ENCODE measurements around the gene COL5A1. TPM values are rescaled to one million over a fixed set of nuclear protein-coding genes. Genes with fewer than 3 reads are reported as not detected.
"Not testable (repeated sequence)": the region's sequence is repeated elsewhere in the genome, so short reads cannot be mapped to it uniquely, and the experiment has no call there.

COL5A1 gene
- total RNA-seq, 1 experiment from 2014 or later, result 165 TPM

GRCh38 chr9:134700636-134701350 lies 59.2 kb downstream of the COL5A1 start:
- Histone ChIP-seq H3K4me3 (no peak overlapping the region), H3K36me3 (peaks cover 77% of the 10 kb centered on the region), H3K27me3 (replicated peaks) (no peaks in the 10 kb centered on the region), H3K27ac (no peak overlapping the region), H3K4me1 (replicated peaks) (no peaks in the 10 kb centered on the region), H3K9me3 (replicated peaks) (no peaks in the 10 kb centered on the region)
- DNase-seq (ENCODE audit: low read depth in 1 of 2, low spot score in 2 of 2), result no peak

- Histone ChIP-seq H3K36me3 (peaks cover 79% of the 10 kb centered on the region), H3K4me1 (replicated peaks) (0 out of 2 replicates have a peak, but pooled peaks cover 4% of the 10 kb centered on the region), H3K9me3 (replicated peaks) (no peaks in the 10 kb centered on the region), H3K27me3 (replicated peaks) (no peaks in the 10 kb centered on the region), H3K4me3 (no peak overlapping the region), H3K27ac (no peak overlapping the region)
- DNase-seq (ENCODE audit: low read depth in 1 of 2, low spot score in 2 of 2), result no peak
Measured at GRCh38 chr9:134701581-134702259, 60.1 kb downstream of the COL5A1 start.

DNA sequence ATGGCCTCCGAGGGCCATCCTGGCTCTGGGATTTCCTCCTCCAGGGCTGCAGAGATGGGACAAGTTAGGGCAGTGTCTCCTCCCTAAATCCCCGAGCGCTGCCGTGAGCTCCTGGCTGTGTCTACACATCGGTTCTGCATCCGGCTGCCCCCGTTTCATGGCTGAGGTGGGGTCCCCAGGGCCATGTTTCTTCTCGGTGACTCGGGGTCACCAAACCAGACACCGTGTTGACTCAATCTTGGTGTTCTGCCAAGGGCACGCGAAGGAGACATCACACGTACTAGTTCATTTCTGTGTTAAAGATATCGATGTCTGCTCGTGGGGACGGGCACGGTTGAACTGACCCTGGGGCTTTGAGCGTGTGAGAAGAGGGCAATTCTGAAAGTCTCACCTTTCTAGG lies 60.7 kb downstream of the COL5A1 start:
- Histone ChIP-seq H3K4me1 (replicated peaks) (0 out of 2 replicates have a peak, but pooled peaks cover 6% of the 10 kb centered on the region), H3K36me3 (peaks cover 85% of the 10 kb centered on the region), H3K9me3 (replicated peaks) (no peaks in the 10 kb centered on the region), H3K27me3 (replicated peaks) (no peaks in the 10 kb centered on the region), H3K4me3 (no peak overlapping the region), H3K27ac (no peak overlapping the region)
- DNase-seq (ENCODE audit: low read depth in 1 of 2, low spot score in 2 of 2), result no peak

DNA sequence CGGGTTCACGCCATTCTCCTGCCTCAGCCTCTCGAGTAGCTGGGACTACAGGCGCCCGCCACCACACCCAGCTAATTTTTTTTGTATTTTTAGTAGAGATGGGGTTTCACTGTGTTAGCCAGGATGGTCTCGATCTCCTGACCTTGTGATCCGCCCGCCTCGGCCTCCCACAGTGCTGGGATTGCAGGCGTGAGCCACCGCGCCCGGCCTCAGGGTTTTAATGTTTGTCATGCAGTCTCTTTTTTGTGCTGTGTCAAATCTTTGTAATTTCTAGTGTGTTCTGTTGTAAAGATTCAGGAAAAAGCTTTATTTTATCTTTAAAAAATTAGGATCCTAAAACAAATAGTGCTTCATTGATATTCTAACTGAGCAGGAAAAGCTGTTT lies 62.1 kb downstream of the COL5A1 start:
- not testable (repeated sequence) for H3K9me3 ChIP-seq (replicated peaks); H3K4me1 ChIP-seq (replicated peaks); DNase-seq (ENCODE audit: low read depth in 1 of 2, low spot score in 2 of 2); H3K27ac ChIP-seq; H3K27me3 ChIP-seq (replicated peaks); H3K4me3 ChIP-seq
- H3K36me3 ChIP-seq, result peaks cover 86% of the 10 kb centered on the region

DNA sequence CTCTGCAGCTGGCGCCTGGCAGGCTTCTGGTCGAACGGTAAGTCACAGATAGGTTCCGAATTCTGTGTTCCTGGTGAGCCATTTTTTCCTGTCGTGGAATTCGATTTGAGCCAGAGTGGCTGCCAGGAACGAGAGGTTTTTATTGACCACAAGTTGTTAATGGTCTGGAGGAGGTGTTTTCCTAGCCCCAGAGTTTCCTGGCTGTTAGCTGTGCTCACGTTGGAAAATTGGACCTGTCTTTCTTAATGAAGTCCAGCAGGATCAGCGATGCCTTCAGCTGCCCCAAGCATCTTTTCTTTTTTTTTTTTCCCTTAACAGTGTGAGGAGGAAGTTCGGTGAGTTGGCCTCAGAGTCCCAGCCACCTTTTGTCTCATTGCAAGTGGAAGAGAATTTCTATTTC lies 62.9 kb downstream of the COL5A1 start:
- H3K27me3 ChIP-seq (replicated peaks), result no peaks in the 10 kb centered on the region
- peaks cover 91% of the 10 kb centered on the region for H3K36me3 ChIP-seq
- no peak overlapping the region for H3K4me3 ChIP-seq
- H3K4me1 ChIP-seq (replicated peaks), result 0 out of 2 replicates have a peak, but pooled peaks cover 6% of the 10 kb centered on the region
- no peaks in the 10 kb centered on the region for H3K9me3 ChIP-seq (replicated peaks)
- H3K27ac ChIP-seq, result no peak overlapping the region
- DNase-seq (ENCODE audit: low read depth in 1 of 2, low spot score in 2 of 2), result no peak

DNA sequence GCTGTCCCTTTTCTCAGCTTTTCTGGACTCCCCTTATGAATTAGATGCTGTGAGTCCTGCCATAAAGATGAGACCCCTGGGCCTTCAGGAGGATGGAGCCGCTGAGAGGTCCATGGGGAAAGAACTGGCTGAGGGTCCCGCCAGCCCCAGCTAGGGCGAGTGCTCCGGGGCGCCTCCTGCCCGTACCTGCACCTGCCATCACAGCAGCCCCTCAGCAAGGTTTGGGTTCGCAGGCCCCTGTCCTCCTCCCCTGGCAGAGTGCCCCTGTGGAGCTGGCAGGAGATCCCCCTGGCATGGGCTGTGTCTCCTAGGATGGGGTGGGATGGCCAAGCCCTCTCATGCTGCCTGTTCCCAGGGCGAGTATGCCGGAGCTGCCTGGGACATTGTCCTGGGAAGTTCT lies 64.2 kb downstream of the COL5A1 start:
- Histone ChIP-seq H3K4me1 (replicated peaks) (0 out of 2 replicates have a peak, but pooled peaks cover 6% of the 10 kb centered on the region), H3K27me3 (replicated peaks) (no peaks in the 10 kb centered on the region), H3K9me3 (replicated peaks) (no peaks in the 10 kb centered on the region), H3K27ac (no peak overlapping the region), H3K4me3 (no peak overlapping the region), H3K36me3 (peaks cover 86% of the 10 kb centered on the region)
- DNase-seq (ENCODE audit: low read depth in 1 of 2, low spot score in 2 of 2), result no peak

- DNase-seq (ENCODE audit: low read depth in 1 of 2, low spot score in 2 of 2), result no peak
- Histone ChIP-seq H3K27ac (no peak overlapping the region), H3K27me3 (replicated peaks) (no peaks in the 10 kb centered on the region), H3K4me1 (replicated peaks) (0 out of 2 replicates have a peak, but pooled peaks cover 6% of the 10 kb centered on the region), H3K36me3 (peaks cover 82% of the 10 kb centered on the region), H3K4me3 (no peak overlapping the region), H3K9me3 (replicated peaks) (no peaks in the 10 kb centered on the region)
Measured at GRCh38 chr9:134706522-134706921, 64.9 kb downstream of the COL5A1 start.

GRCh38 chr9:134707031-134707680 lies 65.6 kb downstream of the COL5A1 start:
- 0 out of 2 replicates have a peak, but pooled peaks cover 6% of the 10 kb centered on the region for H3K4me1 ChIP-seq (replicated peaks)
- H3K4me3 ChIP-seq, result no peak overlapping the region
- DNase-seq (ENCODE audit: low read depth in 1 of 2, low spot score in 2 of 2), result peak in 1 of 2 experiments; percentile 44
- no peaks in the 10 kb centered on the region for H3K9me3 ChIP-seq (replicated peaks)
- H3K27me3 ChIP-seq (replicated peaks), result no peaks in the 10 kb centered on the region
- peaks cover 75% of the 10 kb centered on the region for H3K36me3 ChIP-seq
- no peak overlapping the region for H3K27ac ChIP-seq

GRCh38 chr9:134707731-134708671 lies 66.4 kb downstream of the COL5A1 start:
- no peak for DNase-seq (ENCODE audit: low read depth in 1 of 2, low spot score in 2 of 2)
- H3K9me3 ChIP-seq (replicated peaks), result no peaks in the 10 kb centered on the region
- no peak overlapping the region for H3K4me3 ChIP-seq
- no peaks in the 10 kb centered on the region for H3K27me3 ChIP-seq (replicated peaks)
- 0 out of 2 replicates have a peak, but pooled peaks cover 6% of the 10 kb centered on the region for H3K4me1 ChIP-seq (replicated peaks)
- H3K36me3 ChIP-seq, result peaks cover 71% of the 10 kb centered on the region
- no peak overlapping the region for H3K27ac ChIP-seq

GRCh38 chr9:134708672-134709038 lies 67.1 kb downstream of the COL5A1 start:
- Histone ChIP-seq H3K27me3 (replicated peaks) (no peaks in the 10 kb centered on the region), H3K36me3 (peaks cover 74% of the 10 kb centered on the region), H3K27ac (no peak overlapping the region), H3K4me3 (no peak overlapping the region), H3K4me1 (replicated peaks) (0 out of 2 replicates have a peak, but pooled peaks cover 6% of the 10 kb centered on the region), H3K9me3 (replicated peaks) (no peaks in the 10 kb centered on the region)
- DNase-seq (ENCODE audit: low read depth in 1 of 2, low spot score in 2 of 2), result no peak

GRCh38 chr9:134709512-134710270 lies 68.1 kb downstream of the COL5A1 start:
- no peak overlapping the region for H3K4me3 ChIP-seq
- 0 out of 2 replicates have a peak, but pooled peaks cover 6% of the 10 kb centered on the region for H3K4me1 ChIP-seq (replicated peaks)
- no peak overlapping the region for H3K27ac ChIP-seq
- DNase-seq (ENCODE audit: low read depth in 1 of 2, low spot score in 2 of 2), result no peak
- no peaks in the 10 kb centered on the region for H3K9me3 ChIP-seq (replicated peaks)
- H3K27me3 ChIP-seq (replicated peaks), result no peaks in the 10 kb centered on the region
- peaks cover 74% of the 10 kb centered on the region for H3K36me3 ChIP-seq

DNA sequence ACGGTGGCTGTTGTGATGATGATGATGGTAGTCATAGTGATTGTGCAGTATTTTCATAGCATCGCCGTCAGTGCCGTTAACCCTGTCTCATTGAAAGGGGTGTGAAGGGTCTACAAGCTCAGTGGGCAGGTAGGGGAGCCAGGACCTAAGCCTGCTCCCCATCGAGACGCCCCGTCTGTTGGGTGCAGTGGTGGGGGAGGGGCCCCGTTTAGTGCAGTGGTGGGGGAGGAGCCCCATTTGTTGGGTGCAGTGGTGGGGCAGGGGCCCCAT lies 68.6 kb downstream of the COL5A1 start:
- Histone ChIP-seq H3K9me3 (replicated peaks) (no peaks in the 10 kb centered on the region), H3K27me3 (replicated peaks) (no peaks in the 10 kb centered on the region), H3K27ac (no peak overlapping the region), H3K36me3 (peaks cover 69% of the 10 kb centered on the region), H3K4me3 (no peak overlapping the region), H3K4me1 (replicated peaks) (0 out of 2 replicates have a peak, but pooled peaks cover 6% of the 10 kb centered on the region)
- no peak for DNase-seq (ENCODE audit: low read depth in 1 of 2, low spot score in 2 of 2)

DNA sequence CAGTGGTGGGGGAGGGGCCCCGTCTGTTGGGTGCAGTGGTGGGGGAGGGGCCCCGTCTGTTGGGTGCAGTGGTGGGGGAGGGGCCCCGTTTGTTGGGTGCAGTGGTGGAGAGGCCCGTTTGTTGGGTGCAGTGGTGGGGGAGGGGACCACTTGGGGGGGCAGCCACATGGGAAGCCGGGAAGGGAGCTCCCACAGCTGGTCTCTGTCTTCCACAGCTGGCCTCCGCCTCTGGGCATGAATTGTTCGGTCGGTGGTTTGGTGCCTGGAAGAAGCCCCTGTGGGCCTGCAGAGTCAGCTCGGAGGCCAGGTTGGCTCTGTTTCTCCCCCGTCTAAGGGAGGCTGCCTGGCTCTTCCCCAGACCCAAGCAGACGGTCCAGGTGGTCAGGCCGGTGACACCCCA lies 69.3 kb downstream of the COL5A1 start:
- H3K27ac ChIP-seq, result no peak overlapping the region
- H3K27me3 ChIP-seq (replicated peaks), result no peaks in the 10 kb centered on the region
- no peak overlapping the region for H3K4me3 ChIP-seq
- H3K4me1 ChIP-seq (replicated peaks), result 0 out of 2 replicates have a peak, but pooled peaks cover 6% of the 10 kb centered on the region
- no peaks in the 10 kb centered on the region for H3K9me3 ChIP-seq (replicated peaks)
- no peak for DNase-seq (ENCODE audit: low read depth in 1 of 2, low spot score in 2 of 2)
- peaks cover 65% of the 10 kb centered on the region for H3K36me3 ChIP-seq

All from SJSA1 (cell line).